ENCODE results near the gene BICD2. TPM values are rescaled to one million over a fixed set of nuclear protein-coding genes. Genes with fewer than 3 reads are reported as not detected.

The BICD2 gene
- total and polyA plus RNA-seq, 2 of the 8 experiments (the other 6 are each of a cell fraction or from before 2014, with no cell fraction given), result 6.6 to 22.8 TPM

- H3K23ac ChIP-seq (ENCODE audit: insufficient read length), result no peak overlapping the region
- no peaks in the 10 kb centered on the region for H3K4me1 ChIP-seq (replicated peaks in 1 of 4; ENCODE audit: control insufficient read depth in 3 of 4, insufficient read depth in 4 of 4, low read length in 3 of 4)
- H2AK5ac ChIP-seq (ENCODE audit: low read depth, low read length), result no peak overlapping the region
- H4K8ac ChIP-seq (ENCODE audit: extremely low read depth, insufficient read depth, low read length), result no peak overlapping the region
- H4K91ac ChIP-seq (replicated peaks; ENCODE audit: insufficient read length, low read length), result no peak overlapping the region
- POLR2A ChIA-PET (ENCODE audit: partially characterized antibody), result no interaction called here
- peak; percentile 57 for FAIRE-seq
- H3K9me3 ChIP-seq (ENCODE audit: insufficient read depth in 2 of 2, low read depth in 1 of 2, low read length in 1 of 2), result no peaks in the 10 kb centered on the region
- H3K4me3 ChIP-seq (ENCODE audit: extremely low read depth in 1 of 4, insufficient read depth in 2 of 4, low read depth in 3 of 4, low read length in 4 of 4), result no peak overlapping the region
- H3K27me3 ChIP-seq (replicated peaks in 1 of 4; ENCODE audit: control insufficient read depth in 3 of 4, extremely low read depth in 1 of 4, insufficient read depth in 3 of 4, low read length in 3 of 4), result no peaks in the 10 kb centered on the region
- H3K27ac ChIP-seq (ENCODE audit: low read depth, low read length), result no peak overlapping the region
- H3K9ac ChIP-seq (replicated peaks in 1 of 4; ENCODE audit: extremely low read depth in 1 of 4, low read depth in 3 of 4, low read length in 3 of 4), result no peak overlapping the region
- H2BK15ac ChIP-seq (ENCODE audit: low read length), result no peak overlapping the region
- no peak overlapping the region for H2BK20ac ChIP-seq (ENCODE audit: low read length)
- no peak overlapping the region for H4K5ac ChIP-seq (ENCODE audit: insufficient read length, low read depth, low read length)
- H3K4me2 ChIP-seq (ENCODE audit: insufficient read depth in 1 of 2, low read depth in 2 of 2, low read length in 2 of 2), result no peak overlapping the region
- no peak overlapping the region for H2BK120ac ChIP-seq (replicated peaks; ENCODE audit: low read depth, low read length)
- 52% methylated on average over 4 of the region's 4 CpGs; no CpG with 5 or more reads in 1 of the 2 experiments for WGBS, 2 experiments (ENCODE audit: extremely low coverage in 1 of 2, insufficient coverage in 1 of 2, insufficient read length in 1 of 2, insufficient replicate concordance in 2 of 2, low coverage in 1 of 2, low lambda C conversion rate in 2 of 2, missing lambda C conversion rate in 1 of 2)
- H4K20me1 ChIP-seq (replicated peaks in 1 of 2; ENCODE audit: control insufficient read depth in 1 of 2, insufficient read depth in 2 of 2, low read length in 2 of 2), result peaks cover 4 to 18% of the 10 kb centered on the region in 2 experiments
- H3K14ac ChIP-seq (ENCODE audit: insufficient read length), result no peak overlapping the region
- H3K79me2 ChIP-seq (ENCODE audit: control insufficient read depth in 1 of 2, insufficient read depth in 2 of 2, low read length in 2 of 2), result no peaks in the 10 kb centered on the region
- TF ChIP-seq KDM5A (IDR thresholded peaks at IDR 0.05; ENCODE audit: low read length) (no peak), CTCF (IDR thresholded peaks at IDR 0.05; ENCODE audit: control extremely low read depth in 1 of 3, insufficient read depth in 1 of 3, low read depth in 1 of 3, low read length in 3 of 3) (peak in 2 of 3 experiments; percentile 91; a peak in 3 of 4 replicates), SIN3A (conservative IDR thresholded peaks at IDR 0.05 in 1 of 2, IDR thresholded peaks at IDR 0.05 in 1 of 2; ENCODE audit: low read depth in 1 of 2, low read length in 2 of 2) (0 out of 4 replicates have a peak, but pooled peaks of 1 of the 2 experiments have one; percentile 42), RAD21 (IDR thresholded peaks at IDR 0.05 in 1 of 2, conservative IDR thresholded peaks at IDR 0.05 in 1 of 2; ENCODE audit: low read depth in 2 of 2, low read length in 2 of 2) (peak; percentile 89 to 91), GTF2F1 (IDR thresholded peaks at IDR 0.05; ENCODE audit: borderline replicate concordance, low read depth, low read length) (no peak)
- H3K56ac ChIP-seq (replicated peaks; ENCODE audit: insufficient read length, low read depth, low read length), result no peak overlapping the region
- CTCF ChIA-PET (ENCODE audit: partially characterized antibody), result interaction anchor here (0.6 to 11.9 kb wide), 22 partner anchors 8 to 397 kb away, joined by 3 to 236 read pairs (median 6); partner anchors contain the start of gene IPPK
- no peak overlapping the region for H3K18ac ChIP-seq (ENCODE audit: extremely low read depth, low read length)
- H3K36me3 ChIP-seq (ENCODE audit: control insufficient read depth in 2 of 4, insufficient read depth in 4 of 4, low read length in 3 of 4), result peaks cover 27 to 56% (median 50%) of the 10 kb centered on the region in 4 experiments
- DNase-seq (ENCODE audit: low read depth in 1 of 2, low spot score in 2 of 2), result peak; percentile 17 to 100
- no peak overlapping the region for H2BK5ac ChIP-seq (ENCODE audit: low read depth, low read length)
- no peak overlapping the region for H2AFZ ChIP-seq (ENCODE audit: low read length)
- H3K79me1 ChIP-seq (ENCODE audit: low read depth, low read length), result no peaks in the 10 kb centered on the region
- no peaks in the 10 kb centered on the region for H3K23me2 ChIP-seq (ENCODE audit: low read depth, low read length)
- H3K4ac ChIP-seq (replicated peaks; ENCODE audit: insufficient read length, low read depth, low read length), result no peak overlapping the region
- H2BK12ac ChIP-seq (ENCODE audit: low read depth, low read length), result no peak overlapping the region
Measured at GRCh38 chr9:92716557-92716956, 48.1 kb downstream of the BICD2 start.

Data from H1 (cell line).